GM19397 (cell line): ENCODE measurements around the gene UACA.
"Not testable (repeated sequence)": the region's sequence is repeated elsewhere in the genome, so short reads cannot be mapped to it uniquely, and the experiment has no call there.

Experiments used
- ATAC-seq: cut with Tn5 transposase; IDR thresholded peaks from one replicate; pipeline ENCODE4 v1.9.1; 2021; ENCODE audit warnings: mild to moderate bottlenecking, moderate library complexity; ENCODE audit not compliant: unreplicated experiment

The UACA gene

DNA sequence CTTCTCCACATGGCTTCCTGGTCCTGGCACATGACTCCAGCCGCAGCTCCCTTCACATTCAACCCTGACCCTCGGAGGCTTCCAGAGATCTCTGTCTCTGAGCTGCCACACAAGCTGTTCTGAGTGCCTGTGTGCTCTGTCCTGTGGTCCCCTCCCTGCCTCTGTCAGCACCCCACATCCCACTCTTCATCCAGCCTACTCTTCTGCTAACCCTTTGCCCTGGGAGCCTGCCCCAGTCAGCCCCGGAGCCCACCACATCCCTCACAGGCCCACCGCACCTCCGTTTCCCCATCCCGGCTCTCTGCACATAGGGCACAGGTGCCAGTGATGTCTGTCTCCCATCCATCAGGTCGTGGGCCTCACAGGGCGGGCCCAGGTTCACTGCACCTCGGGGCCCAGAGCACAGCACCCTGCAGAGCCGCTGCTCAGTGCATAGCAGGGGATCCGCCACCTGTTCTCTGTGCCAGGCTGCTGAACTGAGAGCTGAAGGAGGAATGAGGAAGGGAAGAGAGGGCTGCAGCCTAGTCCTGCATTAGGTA is 133.6 kb downstream of the UACA start:
- no peak for ATAC-seq

DNA sequence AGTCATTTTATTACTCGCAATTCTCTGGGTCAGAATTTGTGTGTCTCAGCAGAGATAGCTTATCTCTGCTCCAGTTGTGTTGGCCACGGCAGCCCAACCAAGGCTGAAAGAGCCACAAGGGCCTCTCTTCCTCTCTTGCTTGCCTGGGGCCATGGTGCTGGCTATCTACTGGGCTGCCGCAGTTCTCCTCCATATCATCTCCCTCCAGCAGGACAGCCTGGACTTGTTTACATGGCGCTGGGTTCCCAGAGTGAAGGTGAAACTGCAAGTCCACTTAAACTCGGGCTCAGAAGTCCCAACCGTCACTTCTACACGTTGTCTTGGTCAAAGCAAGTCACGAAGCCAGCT is 134.8 kb downstream of the UACA start:
- ATAC-seq, result no peak

DNA sequence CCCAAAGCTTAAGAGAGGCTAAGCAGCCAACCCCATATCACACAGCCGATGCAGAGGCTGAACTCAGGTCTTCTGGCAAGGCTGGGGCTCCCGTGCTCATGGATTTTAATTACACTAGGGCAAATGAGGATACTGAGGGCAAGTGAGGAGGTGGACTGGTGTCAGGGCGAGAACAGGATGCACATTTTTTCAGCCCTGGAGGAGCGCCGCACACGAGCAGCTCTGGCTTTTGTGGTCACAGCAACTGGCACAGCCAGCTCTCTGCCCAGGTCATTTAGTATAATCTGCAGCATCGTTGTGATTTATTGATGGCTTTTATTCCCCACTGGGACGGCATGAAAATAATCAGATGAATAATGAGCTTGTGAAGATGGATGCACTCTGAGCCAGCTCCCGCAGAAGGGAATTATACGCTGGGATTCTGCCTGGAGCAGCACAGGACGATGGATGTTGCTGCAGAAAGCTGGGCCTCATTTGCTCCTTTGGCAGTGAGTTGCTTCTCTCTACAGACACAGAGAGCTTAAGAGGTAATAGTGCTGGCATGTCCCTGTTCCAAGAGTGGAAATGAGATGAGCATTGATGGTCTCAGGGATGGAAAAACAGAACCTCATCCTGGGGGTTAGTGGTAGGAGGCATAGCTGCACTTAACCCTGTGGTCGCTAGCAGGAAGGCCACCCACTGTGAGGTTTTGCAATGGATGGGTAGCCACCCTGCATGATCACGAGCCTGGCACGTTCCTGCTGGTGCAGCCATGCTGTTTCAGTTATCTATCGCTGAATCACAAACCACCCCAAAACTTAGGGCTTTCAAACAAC is 135.4 kb downstream of the UACA start:
- ATAC-seq, result no peak

DNA sequence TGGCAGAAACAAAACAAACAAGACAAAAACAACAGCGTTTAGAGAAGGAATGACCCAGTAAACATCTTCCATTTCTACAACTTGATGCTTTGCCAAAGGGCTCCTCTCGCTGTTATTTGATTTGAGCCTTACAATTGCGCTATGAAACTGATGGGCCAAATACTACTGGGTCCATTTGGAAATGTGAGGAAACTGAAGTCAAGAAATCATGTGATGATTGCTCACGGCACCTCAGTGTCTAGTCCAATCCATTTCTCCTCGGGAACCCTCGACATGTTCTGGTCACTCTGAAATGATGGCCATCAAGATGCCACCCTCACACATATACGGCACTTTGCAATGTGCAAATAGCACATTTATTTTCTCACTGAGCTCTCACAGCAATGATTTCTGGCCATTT is 136.0 kb downstream of the UACA start:
- no peak for ATAC-seq

DNA sequence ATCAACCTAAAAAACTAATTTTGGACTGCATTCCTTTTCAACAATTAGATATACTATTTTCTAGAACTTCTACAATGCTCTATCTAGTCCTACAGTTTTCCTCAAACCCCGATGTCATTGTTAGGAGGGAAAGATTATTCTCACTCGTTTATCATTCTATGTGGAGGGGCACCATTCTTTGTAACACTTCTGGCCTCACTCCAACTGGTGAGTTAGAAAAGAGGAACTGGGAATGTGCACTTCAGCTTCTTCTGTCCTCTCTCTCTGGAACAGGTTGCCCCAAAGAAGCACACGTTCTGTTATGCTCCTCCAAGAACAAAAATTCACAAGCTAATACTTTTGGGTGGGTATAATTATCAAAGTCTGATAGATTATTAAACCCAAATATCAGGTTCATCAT is 137.9 kb downstream of the UACA start:
- no peak for ATAC-seq

DNA sequence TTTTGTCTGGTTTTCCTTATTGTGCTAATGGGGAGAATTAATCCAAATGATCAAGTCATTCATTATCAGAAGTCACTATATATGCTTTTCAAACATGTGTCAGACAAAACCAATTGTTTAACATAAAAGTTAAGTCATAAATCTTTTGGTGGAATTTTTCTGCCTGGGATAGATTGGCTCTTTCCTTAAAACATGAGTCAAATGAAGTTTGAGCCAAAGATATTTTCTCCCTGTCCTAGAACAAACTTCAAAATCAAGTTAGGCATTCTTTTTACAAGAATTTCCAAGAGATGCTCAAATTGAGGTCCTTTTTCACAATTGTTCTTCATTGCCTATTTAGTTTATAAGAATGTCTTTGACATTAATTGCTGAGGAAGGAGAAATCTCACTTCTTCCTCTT is 138.3 kb downstream of the UACA start:
- no peak for ATAC-seq

DNA sequence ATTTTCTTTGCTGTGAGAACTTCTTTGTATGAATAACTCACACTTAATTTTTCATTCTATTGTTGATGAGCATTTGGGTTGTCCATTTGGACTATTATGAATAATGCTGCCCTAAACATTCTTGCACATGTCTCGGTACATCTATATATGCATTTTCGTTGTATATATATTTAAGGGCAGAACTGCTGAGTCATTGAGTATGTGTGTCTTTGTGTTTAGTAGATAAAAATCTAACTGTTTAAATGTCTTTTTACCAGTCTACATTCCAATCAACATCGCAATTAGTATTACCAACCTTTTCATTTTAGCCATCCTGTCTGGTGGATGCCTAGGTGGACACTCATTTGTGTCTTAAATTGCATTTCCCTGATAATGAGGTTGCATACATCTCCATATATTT is 144.4 kb downstream of the UACA start:
- ATAC-seq, result no peak

DNA sequence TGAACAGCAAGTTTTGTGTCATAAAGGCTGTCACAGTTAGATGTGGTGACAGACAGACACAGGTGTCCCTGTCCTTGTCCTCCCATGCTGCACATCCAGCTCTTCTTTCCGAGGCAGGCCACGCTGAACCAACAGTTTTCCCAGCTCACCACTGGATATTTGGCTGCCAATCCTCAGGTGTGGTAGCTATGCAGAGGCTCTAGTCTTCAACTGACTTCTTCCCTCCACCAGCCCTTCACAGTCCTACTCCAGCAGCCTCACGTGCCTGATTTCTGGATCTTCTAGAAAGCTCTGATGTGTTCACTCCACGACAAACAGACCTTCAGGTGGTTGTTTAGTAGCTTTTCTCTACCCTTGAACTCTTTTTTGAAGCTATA is 145.5 kb downstream of the UACA start:
- ATAC-seq, result no peak

DNA sequence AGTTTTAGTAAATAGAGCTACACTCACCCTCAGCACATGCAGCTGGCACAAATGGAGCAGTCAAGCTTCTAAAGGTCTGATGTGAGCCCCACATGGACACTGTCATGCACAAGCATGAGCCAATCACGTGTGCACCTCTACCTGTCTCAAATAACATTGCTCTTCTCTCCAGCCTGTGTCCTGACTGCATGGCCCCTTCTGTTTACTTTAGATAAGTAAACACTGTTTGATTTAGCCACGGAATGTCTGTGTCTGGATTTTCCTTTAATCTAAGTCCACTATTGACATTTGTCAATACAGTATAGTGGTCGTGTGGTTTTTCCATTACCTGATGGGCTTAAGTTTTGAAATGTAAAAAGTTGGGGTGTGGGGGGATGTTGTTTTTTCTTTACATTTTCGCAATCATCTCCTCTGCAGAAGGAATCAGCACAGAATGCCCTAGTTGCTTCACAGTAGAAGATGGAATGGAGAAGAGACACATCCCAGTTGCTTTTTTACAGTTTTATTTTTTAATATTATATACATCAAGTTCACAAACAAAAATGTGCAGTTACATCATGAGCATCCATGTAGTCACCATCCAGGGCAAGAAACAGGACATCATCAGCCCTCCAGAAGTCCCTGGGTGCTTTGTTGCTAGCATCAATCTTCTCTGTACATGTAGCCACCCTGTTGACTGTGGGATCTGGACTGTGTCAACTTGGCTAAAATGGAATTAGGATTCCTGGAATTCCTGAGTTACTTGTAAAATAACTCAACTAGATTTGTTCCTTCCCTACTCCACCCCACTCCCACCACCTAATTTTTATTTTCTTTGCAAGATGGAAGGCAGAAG is 146.1 kb downstream of the UACA start:
- no peak for ATAC-seq

DNA sequence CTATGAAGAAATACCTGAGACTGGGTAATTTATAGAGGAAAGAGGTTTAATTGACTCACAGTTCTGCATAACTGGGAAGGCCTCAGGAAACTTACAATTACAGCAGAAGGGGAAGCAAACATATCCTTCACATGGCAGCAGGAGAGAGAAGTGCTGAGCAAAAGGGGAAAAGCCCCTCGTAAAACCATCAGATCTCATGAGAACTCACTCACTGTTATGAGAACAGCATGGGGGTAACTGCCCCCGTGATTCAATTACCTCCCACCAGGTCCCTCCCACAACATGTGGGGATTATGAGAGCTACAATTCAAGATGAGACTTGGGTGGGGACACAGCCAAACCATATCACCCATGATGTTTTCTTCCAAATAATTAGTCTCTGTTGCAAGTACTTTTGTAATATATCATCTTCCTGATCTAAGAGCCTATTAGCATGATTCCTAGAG is 147.0 kb downstream of the UACA start:
- not testable (repeated sequence) for ATAC-seq

DNA sequence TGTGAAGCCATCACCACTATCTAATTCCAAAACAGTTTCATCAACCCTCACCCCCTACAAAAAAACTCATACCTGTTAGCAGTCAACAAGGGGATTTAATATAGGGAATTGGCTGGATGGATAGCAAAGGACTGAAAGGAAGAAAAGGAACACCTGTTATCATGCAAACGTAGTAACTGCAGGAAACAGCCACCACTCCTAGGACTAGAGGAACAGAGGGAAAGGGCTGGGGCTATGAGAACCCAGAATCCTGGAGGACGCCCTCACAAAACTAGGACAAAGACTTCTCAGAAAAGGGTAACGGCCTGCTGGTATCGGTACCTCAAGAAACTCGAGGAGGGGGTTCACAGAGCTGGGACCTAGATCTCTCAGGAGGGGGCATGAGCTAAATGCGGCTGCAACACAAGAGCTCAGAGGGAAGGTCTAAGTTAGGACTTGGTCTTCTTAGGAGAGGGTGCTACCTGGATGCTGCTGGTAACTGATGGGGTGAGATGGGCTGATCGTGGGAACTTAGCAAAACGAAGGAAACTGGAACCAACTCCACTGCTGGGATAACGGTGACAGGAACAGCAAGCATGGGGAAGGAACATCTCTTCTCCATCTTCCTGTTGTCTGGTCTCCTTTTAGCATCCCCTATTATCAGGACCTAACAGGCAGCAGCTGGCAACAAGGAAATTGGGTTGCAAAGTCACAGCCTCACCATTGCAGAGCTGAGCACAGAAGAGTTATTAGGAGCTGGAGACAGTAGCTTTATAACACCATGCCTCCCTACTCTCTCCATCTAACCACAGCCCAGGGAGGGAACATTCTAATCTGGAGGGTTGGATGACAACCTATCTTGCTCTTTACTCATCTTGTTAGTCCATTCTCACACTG is 147.7 kb downstream of the UACA start:
- no peak for ATAC-seq

DNA sequence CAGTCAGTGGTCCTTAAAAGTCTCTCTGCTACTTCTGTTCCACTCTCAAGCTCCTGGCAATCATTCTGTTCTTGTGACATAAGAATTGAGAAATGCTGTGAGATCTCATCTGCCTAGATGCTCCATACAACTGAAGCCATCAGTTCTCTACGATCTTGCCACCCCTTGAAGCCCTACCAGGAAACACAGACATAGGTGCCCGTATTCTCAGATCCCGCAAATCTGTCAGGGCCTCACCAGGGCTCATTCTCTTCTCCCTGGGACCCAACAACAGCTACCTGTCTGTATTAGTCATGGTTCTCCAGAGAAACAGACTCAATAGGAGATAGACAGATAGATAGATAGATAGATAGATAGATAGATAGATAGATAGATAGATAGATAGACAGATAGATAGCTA is 149.1 kb downstream of the UACA start:
- ATAC-seq, result no peak

DNA sequence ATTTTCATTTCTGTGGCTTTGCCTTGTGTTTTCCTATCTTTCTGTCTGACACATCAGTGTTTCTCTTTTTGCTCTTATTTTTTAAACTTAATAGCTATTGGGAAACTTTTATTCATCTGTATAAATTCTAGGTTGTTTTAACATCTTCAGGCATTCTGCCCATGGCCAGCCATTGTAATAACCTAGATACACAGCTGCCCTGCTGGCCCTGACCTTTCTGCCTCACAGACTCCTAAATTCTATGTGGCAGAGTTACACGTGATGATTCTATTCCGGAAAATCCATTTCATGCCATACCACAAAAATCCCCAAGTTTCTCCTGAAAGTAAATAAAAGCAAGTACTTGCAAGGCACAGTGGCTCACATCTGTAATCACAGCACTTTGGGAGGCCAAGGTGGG is 150.1 kb downstream of the UACA start:
- no peak for ATAC-seq

DNA sequence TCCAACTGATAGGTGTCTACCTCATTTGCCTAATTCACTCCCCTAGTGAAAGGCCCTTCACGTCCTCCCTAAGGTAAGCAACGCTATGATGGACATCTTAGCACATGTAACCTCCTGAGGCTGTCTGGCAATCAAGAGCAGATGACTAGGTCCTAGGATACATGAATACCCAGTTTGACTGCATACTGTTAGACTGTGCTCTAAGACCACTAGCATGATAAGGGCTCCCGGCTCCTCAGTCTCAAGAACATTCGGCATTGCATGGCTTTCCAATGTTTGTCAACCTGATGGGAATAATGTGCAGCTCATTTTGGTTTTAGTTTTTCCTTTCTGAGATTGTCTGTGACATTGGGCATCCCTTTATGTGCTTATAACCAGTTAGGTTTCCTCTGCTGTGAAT is 152.1 kb downstream of the UACA start:
- ATAC-seq, result no peak

DNA sequence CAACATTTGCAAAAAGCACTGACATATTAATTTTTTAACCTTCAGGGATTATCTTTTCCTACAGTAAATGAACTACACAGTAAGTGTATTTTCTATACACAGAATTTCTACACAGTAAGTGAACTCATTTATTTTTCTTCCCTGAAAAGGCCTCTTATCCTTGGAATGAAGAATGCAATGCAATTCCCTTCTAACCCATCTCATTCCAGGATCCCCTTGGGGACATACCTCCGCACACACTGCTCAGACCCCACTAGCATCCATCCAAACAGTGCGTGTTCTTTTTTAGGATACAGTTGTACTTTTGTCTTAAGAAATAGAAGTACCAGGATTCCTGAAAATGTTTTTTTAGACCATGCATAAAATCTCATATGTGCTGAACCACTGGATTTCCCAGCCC is 152.8 kb downstream of the UACA start:
- no peak for ATAC-seq

DNA sequence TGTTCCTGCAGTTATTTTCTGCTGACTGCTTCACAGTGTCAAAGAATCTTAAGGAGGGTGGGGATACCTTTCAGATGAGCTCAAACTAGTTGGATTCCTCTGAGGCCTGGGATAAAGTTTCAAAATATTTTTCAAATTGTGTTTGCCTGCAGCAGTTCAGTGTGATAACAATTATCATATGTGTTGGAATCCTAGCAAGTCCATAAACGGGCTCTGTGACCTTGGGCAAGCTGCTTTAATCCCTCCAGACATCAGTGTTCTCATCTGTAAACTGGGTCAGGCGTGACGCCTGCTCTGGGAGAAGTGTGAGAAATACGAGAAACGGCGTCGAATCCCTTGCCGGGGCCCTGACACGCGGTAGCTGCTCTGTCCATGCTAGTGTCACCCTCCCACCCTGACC is 153.5 kb downstream of the UACA start:
- ATAC-seq, result no peak

DNA sequence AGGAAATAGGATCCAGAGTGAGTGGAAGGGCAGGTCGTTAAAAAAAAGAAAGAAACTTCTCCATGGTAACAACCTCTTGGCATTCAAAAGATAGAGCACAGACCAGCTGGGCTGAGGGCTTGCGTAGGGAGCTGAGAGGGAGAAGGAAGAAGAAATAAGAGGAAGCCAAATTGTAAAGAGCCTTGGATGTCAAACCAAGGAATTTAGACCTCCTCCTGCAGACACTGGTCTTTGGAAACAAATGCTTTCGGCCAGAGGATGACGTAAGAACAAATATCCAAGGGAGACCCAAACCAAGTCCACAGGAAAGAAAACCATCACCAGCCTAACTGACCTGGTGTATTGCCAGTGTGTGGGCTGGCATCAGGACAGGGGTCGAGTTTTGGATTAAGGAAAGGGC is 155.2 kb downstream of the UACA start:
- ATAC-seq, result no peak

DNA sequence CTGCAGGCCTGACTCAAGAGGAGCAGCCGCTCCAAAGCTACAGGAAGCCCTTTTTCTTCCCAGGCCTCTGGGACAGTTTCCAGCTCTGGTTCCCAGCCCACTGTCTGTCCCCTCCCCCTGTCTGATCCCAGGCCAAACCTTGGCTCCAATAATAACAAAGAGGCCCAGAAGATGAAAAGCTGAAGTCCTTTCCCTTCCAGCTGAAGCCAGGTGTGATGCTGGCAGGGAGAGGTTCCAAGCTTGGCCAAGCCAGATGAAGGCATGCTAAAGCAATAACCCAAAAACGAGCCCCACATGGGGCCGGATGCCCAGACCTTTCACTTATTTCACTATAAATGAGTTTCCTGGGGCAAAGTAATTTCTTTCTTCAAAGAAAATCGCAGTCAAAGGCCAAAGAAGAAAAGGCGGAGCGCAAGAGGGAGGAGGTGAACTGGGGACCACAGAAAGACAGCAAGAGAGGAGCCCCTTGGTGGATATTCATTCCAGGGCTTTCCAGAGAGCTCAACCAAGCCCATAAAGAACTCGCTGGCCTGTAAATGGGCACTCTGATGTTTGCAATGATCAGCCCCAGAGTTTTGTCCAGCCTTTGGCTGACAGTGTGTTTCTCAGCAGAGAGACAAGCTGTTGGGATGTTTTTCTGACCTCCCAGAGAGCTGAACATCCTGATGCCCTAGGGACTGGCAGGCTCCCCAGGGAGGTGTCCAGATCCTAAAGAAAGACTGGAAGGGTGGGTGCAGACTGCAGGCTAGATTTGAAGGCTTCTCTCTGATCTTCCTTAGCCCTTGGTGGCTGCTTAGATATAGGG is 157.6 kb downstream of the UACA start:
- ATAC-seq, result no peak

DNA sequence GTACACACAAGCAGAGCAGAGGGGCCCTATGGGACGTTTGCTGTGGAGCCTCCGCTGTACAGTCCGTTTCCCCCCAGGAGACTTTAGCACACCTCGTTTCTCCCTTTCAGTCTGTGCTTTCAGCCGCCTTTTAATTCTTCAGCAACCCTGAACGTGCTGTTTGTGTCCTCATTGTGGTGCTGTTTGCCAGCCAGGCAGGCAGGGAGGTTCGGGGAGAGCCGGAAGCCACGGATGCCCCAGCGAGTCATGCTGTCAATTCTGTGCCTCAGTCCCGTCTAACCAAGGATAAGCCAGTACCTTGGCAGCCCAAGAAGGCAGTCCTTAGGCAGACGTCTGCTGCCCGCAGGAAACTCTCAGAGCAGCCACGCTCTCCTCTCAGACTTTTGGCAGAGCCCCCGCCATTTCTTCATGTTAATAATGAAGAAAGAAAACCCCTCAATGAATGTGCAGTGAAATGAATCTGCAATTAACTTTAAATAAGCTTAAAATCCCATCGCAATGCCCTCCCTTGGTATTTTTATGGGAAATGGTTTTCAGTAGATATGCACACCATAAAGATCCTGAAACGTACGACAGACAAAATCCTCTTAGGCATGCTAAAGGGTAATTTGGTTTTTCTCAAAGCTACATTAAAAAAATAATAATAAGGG is 158.6 kb downstream of the UACA start:
- no peak for ATAC-seq
